Upper lobe of left lung (tissue), 4 donors: ENCODE data around the gene F2R.

Experiments used
- POLR2AphosphoS5 ChIP-seq, 2 donors: sonication (generic); formaldehyde crosslinking; IDR thresholded peaks; one replicate each; pipeline ENCODE4 v1.5.1; 2017; ENCODE audit warnings: antibody characterized with exemption in 2 of 2
- TF ChIP-seq, protein P1 (sequence below), 6 experiments: fragments of 450-650 bp in 4 of 6; fragments of 200-600 bp in 2 of 6; sonication (generic) in 2 of 6; IDR thresholded peaks; one replicate each; pipeline ENCODE4 v1.5.1; 2016 to 2019; ENCODE audit warnings: antibody characterized with exemption in 6 of 6

DNA sequence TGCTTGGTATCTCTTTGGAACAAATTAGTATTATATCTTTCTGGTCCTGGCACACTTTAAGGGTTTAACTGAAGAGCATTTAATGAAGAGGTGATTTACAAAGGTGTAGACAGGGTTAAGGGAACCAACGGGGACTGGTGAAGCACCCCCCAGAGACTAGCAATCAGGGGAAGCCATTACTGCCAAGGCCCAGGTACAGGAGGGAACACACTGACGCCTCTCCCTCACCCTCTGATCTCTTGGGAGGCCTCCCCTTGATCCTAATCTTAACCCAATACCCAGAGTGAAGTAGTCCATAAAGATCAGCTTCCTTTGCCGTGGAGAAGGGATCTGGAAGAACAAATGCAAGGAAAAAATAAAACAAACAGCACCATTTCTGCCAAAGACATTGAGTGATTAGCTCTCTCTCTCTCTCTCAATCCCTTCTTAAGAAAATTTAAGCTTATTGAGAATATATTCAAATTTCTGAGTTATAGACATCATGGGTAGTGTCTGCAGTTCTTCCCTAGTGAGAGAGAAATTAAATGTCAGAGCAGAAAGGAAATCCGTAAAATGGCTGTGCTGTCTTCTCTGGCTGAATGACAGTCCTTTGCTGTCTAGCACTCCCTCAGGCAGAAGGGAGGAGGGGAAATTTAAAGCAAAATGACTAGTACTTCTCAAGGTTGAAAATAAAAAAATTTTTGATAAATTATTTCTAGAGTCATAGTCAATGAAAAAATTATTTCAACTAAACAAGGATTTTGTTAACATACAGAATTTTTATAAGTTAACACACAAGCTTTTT, 20.0 kb downstream of the F2R start:
- TF ChIP-seq POLR2AphosphoS5 (IDR thresholded peaks at IDR 0.05) = no peak
- TF ChIP-seq, protein P1, sequence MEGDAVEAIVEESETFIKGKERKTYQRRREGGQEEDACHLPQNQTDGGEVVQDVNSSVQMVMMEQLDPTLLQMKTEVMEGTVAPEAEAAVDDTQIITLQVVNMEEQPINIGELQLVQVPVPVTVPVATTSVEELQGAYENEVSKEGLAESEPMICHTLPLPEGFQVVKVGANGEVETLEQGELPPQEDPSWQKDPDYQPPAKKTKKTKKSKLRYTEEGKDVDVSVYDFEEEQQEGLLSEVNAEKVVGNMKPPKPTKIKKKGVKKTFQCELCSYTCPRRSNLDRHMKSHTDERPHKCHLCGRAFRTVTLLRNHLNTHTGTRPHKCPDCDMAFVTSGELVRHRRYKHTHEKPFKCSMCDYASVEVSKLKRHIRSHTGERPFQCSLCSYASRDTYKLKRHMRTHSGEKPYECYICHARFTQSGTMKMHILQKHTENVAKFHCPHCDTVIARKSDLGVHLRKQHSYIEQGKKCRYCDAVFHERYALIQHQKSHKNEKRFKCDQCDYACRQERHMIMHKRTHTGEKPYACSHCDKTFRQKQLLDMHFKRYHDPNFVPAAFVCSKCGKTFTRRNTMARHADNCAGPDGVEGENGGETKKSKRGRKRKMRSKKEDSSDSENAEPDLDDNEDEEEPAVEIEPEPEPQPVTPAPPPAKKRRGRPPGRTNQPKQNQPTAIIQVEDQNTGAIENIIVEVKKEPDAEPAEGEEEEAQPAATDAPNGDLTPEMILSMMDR (IDR thresholded peaks at IDR 0.05) = no peak
